ENCODE measurements around the gene LEMD2.
"Not testable (repeated sequence)": the region's sequence is repeated elsewhere in the genome, so short reads cannot be mapped to it uniquely, and the experiment has no call there.

Gene LEMD2

GRCh38 chr6:33788694-33789549, at the start of gene LEMD2:
TSS of gene LEMD2 (minus strand) at chr6:33789130. CDS start at chr6:33789116, 14 bp downstream.
- DNase-seq (ENCODE audit: low spot score): peak; percentile 93

DNA sequence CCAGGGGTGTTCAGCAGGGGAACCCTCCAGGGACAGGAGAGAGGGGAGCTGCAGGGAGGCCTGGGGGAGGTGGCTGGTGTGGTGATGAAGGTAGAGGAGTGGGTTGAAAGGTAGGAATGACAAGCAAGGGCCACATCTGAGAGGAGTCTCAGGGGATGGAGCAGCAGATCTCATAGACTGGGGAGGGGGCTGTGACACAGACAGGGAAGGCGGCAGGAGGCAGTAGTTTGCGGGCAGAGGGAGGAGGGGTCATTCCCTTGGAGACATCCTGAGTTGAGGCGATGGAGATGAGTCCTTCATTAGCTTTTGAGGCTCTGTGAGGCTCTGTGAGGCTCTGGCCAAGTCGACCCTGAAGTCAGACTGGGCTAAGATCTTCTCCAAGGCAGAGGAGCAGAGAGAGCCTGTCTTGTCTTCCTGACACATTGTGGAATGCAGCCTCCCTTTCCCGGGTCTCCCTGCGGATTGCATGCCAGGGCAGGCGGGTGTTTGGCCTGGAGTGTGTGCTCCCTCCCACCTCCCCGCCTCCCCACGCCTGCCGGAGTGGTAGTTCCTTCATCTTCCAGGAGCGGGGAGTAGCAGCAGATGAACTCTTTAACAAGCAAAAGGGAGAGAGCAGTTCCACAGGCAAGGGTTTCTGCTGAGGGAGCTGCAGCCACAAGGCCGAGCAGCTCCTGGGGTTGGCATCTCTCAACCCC, 49.2 kb upstream of the LEMD2 start:
- no peak for DNase-seq (ENCODE audit: low spot score)

GRCh38 chr6:33836806-33837469, 48.0 kb upstream of the LEMD2 start:
- DNase-seq (ENCODE audit: low spot score): no peak

- no peak for DNase-seq (ENCODE audit: low spot score)
Measured at GRCh38 chr6:33834401-33835392, 45.8 kb upstream of the LEMD2 start.

GRCh38 chr6:33833599-33833998, 44.7 kb upstream of the LEMD2 start:
- DNase-seq (ENCODE audit: low spot score): no peak

- DNase-seq (ENCODE audit: low spot score): not testable (repeated sequence)
Measured at GRCh38 chr6:33832831-33833230, 43.9 kb upstream of the LEMD2 start.

DNA sequence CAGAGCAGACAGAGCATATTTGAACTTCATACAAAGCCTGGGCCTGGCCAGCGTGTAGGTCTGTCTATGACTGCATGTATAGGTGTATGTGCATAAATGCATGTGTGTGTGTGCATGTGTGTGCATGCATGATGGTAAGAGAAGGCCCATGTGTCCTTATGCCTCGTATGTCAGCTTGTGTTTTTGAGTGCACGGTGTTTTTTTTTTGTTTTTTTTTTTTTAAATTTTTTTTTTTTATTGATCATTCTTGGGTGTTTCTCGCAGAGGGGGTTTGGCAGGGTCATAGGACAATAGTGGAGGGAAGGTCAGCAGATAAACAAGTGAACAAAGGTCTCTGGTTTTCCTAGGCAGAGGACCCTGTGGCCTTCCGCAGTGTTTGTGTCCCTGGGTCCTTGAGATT, 42.8 kb upstream of the LEMD2 start:
- not testable (repeated sequence) for DNase-seq (ENCODE audit: low spot score)

DNA sequence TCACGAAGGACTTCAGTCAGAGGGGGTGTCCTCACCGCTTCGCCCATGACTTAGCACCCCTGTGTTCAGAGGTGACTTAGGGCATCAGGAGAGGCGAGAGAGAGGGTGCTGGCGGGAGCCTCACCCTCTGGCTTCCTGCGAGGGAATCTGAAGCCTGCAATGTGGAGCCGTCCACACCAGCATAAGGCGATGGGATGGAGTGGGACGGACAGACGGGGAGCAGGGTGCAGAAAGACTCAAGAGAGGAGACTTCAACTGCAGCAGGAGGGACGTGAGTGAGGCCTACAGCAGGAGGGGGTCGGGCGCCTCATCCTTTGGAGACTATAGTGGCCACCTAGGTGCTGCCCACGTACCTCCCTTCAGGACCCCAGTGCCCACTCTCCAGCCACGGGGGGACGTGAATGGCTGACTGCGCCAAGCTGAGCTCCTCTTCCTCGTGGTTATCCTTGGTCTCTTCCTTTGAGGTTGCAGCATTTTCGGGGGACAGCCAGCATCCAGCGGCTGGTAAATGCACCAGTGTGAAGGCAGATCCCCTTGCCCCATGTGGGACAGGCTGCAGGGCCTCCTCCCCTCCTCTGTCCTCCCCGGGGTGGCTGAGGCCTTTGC, 41.8 kb upstream of the LEMD2 start:
- no peak for DNase-seq (ENCODE audit: low spot score)

GRCh38 chr6:33828764-33829731, 40.1 kb upstream of the LEMD2 start:
- DNase-seq (ENCODE audit: low spot score): no peak

GRCh38 chr6:33828452-33828763, 39.5 kb upstream of the LEMD2 start:
- no peak for DNase-seq (ENCODE audit: low spot score)

GRCh38 chr6:33827546-33828451, 38.9 kb upstream of the LEMD2 start:
- DNase-seq (ENCODE audit: low spot score): no peak

DNA sequence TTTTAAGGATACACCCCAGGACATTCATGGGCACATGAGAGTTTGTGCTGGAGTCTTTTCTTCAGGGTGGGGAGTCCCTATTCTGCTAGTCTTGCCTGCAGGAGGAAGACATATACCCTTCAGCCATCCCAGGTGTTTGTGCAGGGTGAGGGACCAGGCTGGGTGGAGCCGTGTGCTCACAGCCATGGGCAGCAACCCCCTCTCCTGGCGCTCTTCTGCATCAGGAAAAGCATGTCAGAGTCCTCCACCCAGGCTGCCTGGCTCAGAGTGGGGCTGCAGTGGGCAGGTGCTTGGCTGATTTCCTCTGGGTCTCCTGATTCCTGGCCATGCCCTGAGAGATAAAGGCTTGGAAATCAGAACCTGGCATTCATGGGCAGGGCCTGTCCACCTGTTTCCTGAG, 37.6 kb upstream of the LEMD2 start:
- DNase-seq (ENCODE audit: low spot score): no peak

GRCh38 chr6:33824461-33825154, 35.7 kb upstream of the LEMD2 start:
- DNase-seq (ENCODE audit: low spot score): no peak

GRCh38 chr6:33823806-33824205, 34.9 kb upstream of the LEMD2 start:
- DNase-seq (ENCODE audit: low spot score): no peak

DNA sequence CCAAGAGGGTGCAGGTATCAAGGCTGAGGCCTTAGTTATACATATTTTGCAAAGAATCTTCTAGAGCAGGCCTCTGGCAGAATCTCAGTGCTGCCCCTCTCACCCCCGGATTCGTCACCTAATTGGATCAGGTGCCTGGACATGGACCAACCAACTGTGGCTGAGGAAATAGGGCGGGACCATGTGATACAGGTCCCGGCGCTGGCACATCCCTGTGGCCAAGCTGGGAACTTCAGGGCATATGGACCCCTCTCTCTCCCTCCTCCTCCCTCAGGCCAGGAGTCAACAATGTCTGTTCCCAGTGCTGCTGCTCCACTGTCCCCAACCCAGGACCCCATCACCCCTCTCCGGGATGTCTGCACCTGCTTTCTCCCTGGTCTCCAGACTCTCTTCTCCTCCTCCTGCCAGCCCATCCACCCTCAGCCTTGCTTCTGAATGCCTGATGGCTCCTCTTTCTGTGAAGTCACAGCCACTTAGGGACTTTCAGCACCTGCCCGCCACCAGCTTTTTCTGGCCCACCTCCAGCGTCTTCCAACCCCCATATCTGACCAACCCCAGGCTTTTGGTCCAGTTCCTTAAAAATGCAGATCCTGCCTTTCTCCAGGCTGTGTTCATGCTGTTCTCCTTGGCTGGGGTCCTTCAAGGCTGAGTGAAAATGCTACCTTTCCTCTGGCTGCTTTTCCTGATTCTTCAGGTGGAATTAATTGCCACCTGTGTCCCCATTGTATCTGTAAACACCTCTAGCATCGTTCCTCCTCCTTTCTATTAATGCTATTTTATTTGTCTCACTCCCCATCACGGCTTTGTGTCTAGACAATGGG, 33.9 kb upstream of the LEMD2 start:
- DNase-seq (ENCODE audit: low spot score): peak; percentile 80

DNA sequence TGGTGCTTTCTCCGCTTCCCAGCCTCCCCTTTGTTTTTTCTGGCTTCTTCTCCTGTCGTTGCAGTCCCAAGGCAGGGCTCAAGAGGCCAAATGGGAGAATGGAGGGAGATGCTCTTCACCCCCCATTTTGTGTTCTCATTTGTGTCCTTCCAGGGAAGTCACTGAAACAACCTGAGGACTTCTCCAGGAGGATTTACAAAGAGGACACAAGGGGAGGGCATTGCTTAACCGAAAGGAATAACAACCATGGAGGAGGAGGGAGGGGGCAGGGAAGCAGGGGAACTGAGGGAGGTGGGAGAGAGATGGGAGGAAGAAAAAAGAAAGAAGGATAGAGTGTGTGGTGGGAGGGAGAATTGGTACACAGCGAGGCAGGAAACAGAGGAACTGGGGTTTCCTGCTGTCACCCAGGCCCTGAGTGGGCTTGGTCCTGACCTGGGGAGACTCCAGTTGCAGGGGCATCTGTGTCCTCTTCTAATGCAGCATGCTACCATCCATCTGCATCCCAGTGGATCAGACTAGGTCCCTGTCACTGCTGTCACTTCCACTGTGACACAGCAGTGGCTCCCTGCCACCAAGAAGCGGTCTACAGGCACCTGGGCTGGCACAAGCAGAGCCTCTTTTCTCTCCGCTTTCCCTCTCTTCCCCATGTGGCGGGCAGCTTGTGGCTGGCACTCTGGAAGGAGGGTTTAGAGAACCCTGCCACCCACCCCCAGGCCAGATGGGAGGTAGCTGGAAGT, 32.0 kb upstream of the LEMD2 start:
- no peak for DNase-seq (ENCODE audit: low spot score)

DNA sequence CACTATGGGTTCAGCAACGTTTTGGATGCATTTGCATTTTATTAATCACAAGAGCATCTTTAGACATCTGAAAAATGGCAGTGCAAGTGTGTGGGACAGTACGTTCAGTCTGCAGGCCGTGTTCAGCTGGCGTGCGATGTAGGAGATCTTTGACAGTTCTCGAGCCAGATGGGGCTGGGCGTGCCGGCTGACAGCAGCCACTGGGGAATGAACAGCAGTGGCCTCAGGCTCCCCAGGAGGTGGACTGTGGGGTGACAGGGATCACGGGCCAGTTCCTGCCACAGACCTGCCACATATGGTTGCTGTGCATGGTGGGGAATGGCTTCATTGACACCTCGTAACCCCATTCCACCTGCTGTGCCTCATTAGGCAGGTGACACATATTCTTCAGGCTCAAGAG, 31.3 kb upstream of the LEMD2 start:
- no peak for DNase-seq (ENCODE audit: low spot score)
